LHCN-M2 (cell line): ENCODE results near the gene ZNF322. TPM values are rescaled to one million over a fixed set of nuclear protein-coding genes. Genes with fewer than 3 reads are reported as not detected.

ENCODE experiments used
- DNase-seq: peaks from one replicate; pipeline ENCODE4 v3.0.0-alpha.2; 2012; ENCODE audit warnings: low read depth
- total RNA-seq: library from RNA; depleted of rRNA; stranded (reverse); fragments of >200 nt; gene quantifications from 2 replicates; pipeline ENCODE4 v1.2.3, GENCODE V29; 2014

Gene ZNF322
- total RNA-seq, 1 experiment from 2014 or later, result 18.1 TPM

GRCh38 chr6:26613689-26614683 is 45.6 kb downstream of the ZNF322 start:
- no peak for DNase-seq

DNA sequence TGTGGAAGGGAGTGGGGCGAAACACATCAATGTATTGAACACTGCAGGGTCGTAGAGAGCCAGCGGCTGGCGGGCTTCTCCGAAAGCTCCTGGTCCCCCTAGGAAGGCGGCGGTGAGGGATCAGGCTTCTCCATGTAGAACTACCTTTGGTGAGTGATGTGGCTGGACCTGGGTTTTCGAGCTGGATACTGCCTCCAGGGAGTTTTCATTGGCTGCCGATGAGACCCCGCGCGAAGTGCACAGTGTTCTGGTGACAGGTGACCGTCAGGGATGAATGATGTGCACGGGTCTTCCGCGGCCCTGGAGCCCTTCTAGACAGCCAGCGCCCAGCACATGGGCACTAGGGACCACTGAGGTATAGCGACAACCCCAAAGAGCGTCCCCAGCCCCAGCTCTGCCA is 46.3 kb downstream of the ZNF322 start:
- no peak for DNase-seq

DNA sequence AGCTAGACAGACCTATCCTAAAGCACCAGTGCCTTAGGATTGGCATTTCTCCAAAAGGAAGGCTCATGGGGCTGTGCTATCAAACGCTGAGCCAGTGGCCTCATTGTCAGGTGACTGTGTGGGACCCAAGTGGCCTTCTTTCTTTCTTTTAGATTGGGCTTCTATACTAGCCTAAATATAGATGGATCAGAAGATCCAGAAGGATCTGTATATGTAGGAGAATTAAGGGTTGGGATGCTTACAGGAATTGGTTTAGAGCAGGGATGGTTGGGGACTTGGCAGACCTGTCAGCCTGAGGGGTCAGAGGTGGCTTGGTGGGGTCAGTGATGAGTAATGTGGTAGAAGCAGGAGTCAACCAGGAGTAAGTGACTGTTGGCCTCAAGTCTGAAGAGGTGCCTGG is 47.9 kb downstream of the ZNF322 start:
- DNase-seq, result no peak

DNA sequence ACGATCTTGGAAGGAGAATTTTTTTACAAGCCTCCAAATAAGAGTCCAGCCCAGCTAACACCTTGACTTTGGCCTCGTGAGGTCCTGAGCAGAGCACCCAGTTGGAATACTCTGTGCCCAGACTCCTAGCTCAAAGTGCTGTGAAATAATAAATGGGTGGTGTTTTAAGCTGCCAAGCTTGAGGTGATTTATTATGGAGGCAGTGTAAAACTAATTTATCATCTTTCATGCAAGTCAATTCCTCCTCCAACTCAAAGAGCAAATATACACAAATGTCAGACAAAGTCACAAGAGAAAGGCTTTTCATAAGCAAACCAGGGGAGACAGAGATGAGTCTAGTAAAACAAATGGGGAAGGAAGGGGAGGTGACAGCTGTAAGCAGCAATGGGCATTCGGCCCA is 50.1 kb downstream of the ZNF322 start:
- DNase-seq, result no peak

DNA sequence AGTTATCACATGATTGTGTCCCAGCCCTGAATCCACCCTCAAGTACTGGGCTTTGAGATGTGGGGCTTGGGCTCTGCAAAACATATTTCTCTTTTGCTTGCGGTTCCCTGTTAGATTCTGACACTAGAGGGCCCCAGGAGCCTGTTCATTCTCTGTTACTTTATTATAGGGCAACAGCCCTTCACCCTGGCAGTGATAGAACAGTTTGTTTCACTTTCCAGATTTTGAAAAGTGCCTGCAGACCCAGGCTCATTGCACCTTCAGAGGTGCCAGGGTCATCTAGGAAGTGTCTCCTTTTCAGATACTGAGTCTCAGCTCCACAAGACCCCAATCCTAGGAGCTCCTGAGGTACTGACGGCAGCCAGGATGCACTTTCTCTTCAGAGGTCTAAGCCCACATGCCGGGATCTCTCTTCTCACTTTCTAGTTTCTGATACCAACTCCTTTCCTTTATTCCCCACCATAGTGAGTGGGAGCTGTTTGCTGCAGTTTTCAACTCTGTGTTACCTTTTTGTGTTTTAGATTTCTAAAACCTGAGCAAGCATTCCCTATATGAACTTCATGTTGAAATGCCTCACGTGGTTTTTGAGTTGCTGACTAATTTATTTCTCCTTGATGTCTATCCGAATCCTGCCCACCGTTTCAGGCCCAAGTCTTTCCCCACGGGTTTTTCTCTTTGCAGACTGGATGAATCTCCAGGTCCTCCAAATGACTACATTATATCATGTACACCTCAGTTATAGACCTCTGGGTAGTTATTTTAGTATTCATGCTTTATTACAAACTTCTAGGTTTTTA is 51.9 kb downstream of the ZNF322 start:
- DNase-seq, result peak; percentile 54

DNA sequence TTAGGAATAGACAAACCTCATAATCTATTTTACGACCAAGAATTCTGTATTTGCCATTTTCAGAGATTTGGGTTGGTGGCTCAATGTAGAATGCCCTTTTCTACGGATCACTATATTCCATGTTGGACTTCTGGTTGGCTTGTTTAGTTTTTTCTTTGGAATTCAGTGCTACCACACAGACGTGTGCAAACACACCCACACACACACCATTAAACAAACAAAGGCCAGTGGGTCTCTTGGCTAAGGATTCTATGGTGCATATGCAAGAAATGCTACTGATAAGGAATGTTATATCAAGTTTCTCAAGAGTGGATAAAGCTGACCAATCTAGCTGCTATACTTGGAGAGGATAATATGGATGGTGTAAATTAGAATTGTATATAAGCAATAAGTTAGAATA is 54.7 kb downstream of the ZNF322 start:
- DNase-seq, result no peak

- DNase-seq, result no peak
Observed at GRCh38 chr6:26604026-26604425, 55.5 kb downstream of the ZNF322 start.

- no peak for DNase-seq
Observed at GRCh38 chr6:26602262-26602661, 57.3 kb downstream of the ZNF322 start.

GRCh38 chr6:26600759-26601158 is 58.8 kb downstream of the ZNF322 start:
- DNase-seq, result no peak

DNA sequence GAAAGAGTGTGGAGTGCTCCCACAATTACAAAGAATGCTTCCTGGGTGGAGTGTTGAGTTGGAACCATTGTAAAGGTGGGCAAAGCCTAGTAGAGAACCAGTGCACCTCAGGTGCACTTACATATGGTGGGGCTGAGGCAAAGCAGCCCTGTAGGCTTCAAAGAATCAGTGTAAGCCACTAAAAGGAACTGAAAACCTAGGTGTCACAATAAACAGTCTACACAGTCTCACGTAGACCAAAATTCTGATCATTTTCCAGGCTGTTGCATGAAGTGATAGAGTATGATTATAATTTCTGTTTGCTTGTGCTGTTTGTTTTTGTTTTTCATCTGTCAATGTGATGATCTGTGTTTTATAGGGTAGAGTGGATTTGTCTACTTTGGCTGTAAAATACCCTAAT is 60.0 kb downstream of the ZNF322 start:
- no peak for DNase-seq

DNA sequence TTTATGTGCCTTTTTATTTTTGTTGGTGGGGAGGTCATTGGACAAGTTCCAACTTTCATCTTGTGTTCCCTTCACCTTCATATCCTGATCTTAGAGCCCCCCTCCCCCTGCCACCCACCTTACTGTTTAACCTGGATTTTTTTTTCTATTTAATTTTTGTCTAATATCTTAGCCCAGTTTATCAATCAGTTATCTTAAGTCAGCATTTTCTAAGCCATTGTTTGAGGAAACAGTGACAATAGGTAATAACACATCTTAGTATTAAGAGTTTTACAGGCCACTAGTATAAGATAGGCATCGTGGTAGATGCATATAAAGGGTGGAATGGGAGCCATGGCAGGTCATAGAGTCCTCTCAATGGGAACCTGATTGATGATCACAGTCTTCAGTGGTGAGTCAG is 60.4 kb downstream of the ZNF322 start:
- DNase-seq, result no peak

DNA sequence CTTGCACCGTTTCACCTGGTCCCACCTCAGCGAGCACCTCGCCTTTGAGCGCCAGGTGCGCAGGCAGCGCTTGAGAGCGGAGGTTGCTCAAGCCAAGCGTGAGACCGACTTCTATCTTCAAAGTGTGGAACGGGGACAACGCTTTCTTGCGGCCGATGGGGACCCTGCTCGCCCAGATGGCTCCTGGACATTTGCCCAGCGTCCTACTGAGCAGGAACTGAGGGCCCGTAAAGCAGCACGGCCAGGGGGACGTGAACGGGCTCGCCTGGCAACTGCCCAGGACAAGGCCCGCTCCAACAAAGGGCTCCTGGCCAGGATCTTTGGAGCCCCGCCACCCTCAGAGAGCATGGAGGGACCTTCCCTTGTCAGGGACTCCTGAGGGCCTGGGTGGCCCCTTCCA is 61.3 kb downstream of the ZNF322 start:
- DNase-seq, result no peak

- DNase-seq, result no peak
Observed at GRCh38 chr6:26597821-26598220, 61.7 kb downstream of the ZNF322 start.

DNA sequence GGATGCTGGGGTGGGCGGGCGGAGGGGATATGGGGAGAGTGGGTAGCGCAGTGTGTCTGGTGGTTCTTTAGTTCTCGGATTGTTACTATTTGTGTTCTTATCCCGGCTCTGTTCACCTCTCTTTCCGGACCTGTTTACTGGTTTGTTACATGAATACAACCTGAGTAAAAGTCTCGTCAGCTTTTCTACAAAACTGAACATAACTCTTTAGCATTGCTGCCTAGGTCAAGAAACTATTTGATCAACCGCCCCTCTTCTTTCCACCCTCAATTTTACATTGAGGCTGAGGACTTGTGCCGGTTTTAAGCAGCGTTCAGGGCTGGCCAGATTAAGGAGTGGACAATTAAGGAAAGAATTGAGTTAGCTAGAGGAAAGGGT is 62.2 kb downstream of the ZNF322 start:
- DNase-seq, result no peak

GRCh38 chr6:26596579-26597388 is 62.8 kb downstream of the ZNF322 start, which contains the start of gene ABT1:
Gene ABT1, plus strand, starts transcription at chr6:26596953. Its CDS starts 30 bp downstream, at chr6:26596983.
- DNase-seq, result peak; percentile 98

DNA sequence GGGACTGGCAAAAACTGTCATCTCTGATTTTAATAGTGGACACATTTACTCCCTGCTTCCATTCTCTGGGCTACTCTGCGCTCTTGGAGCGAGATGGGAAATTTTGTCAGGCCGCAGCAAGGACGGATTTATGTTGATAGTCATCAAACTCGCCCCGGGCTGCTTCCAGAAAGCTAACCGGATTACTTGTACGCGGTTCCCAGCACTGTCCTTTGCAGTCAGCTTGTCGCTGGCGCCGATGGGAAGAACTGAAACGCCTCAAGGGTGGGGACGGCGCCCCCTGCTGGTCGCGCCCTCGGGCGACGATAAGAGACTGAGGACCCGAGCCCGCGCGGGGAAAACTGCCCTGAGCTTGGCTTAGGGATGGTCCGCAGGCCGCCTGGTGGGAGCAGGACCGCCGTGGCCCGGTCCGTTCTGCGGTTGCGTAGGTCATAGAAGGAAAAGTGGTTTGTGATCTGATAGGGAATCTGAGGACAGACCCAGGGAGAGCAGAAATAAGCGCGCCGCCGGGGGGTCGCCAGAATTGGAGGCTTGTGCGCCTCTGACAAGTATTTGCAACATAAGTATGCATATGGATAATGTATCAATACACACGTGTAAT is 63.8 kb downstream of the ZNF322 start:
- peak; percentile 82 for DNase-seq

GRCh38 chr6:26594730-26595632 is 64.6 kb downstream of the ZNF322 start:
- peak; percentile 76 for DNase-seq

DNA sequence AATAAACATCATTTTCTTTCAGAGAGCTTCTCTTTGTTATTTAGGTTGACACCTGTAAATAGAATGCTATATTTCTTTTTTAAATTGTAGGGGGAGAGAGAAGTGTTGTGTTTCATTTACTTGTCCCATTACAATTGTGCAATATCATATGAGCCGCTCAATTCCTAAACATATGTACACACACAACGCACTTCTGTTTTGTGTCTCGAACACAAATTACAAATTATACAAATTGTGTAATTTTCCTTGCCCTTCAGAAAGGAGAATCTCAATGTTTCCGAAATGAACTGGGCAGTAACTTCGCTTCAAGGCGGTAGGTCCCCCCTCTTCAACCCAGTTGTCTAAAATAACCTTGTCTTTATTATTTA is 65.4 kb downstream of the ZNF322 start:
- DNase-seq, result no peak

DNA sequence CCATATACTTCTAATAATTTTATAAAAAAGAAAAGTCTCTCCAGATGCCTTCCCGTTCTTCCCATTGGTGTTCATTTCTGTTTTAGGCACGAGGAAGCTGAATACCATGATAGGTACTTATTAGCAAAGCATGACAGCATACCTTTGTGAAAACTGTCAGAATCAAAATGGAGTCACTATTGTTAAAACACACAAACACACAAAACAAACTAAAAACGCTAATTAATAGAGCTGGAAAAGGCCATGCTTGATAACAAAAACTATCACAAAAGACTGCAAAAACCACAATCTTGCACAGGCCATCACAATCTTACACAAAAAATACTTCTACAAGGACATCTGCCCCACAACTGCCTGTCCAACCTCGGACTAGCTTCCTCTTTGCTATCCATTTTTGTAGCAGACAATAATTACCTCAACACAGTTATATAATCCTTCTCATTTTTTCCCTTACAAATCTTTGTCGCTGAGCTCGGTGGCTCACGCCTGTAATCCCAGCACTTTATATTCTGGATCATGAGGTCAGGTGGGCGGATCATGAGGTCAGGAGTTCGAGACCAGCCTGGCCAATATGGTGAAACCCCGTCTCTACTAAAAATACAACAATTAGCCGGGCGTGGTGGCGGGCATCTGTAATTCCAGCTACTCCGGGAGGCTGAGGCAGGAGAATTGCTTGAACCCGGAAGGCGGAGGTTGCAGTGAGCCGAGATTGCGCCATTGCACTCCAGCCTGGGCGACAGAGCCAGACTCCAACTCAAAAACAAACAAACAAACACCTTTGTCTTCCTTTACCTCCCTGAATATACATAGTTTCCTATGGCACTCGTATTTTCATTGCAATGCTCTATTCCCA is 66.0 kb downstream of the ZNF322 start:
- DNase-seq, result no peak
